NCI-H510A (cell line): ENCODE measurements around the gene FAM131A.
"Not testable (repeated sequence)": the region's sequence is repeated elsewhere in the genome, so short reads cannot be mapped to it uniquely, and the experiment has no call there.

Experiments used
- DNase-seq: peaks from one replicate; lab custom pipeline; 2025; lab: John Stamatoyannopoulos, UW

The FAM131A gene

DNA sequence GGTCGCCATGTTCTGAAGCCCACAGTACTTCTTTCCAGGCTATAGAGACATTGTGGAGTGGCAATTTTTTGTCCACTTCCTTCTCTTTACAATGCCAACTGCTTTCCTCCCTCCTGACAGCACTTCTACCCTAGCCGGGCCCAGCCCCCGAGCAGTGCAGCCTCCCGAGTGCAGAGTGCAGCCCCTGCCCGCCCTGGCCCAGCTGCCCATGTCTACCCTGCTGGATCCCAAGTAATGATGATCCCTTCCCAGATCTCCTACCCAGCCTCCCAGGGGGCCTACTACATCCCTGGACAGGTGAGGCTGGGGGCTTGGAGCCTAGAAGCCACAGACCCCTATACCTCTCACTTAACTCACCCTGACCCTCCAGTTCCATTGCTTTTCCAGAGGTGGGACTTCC, 20.2 kb upstream of the FAM131A start:
- no peak for DNase-seq

DNA sequence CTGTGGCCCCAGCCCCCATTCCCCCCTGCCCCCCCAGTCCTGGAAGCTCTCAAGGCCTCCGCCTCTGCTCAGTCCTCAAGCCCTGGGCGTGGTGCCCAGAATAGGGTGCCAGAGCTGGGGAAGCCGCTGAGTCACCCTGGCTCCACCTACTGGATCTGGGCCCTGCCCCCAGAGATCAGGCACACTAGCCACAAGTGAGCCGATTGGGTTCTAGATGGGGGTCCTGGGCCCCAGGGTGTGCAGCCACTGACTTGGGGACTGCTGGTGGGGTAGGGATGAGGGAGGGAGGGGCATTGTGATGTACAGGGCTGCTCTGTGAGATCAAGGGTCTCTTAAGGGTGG, 17.3 kb upstream of the FAM131A start:
- DNase-seq = peak; percentile 53

DNA sequence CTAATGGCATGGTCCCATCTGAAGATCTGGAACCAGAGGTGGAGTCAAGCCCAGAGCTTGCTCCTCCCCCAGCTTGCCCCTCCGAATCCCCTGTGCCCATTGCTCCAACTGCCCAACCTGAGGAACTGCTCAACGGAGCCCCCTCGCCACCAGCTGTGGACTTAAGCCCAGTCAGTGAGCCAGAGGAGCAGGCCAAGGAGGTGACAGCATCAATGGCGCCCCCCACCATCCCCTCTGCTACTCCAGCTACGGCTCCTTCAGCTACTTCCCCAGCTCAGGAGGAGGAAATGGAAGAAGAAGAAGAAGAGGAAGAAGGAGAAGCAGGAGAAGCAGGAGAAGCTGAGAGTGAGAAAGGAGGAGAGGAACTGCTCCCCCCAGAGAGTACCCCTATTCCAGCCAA, 15.7 kb upstream of the FAM131A start:
- no peak for DNase-seq

DNA sequence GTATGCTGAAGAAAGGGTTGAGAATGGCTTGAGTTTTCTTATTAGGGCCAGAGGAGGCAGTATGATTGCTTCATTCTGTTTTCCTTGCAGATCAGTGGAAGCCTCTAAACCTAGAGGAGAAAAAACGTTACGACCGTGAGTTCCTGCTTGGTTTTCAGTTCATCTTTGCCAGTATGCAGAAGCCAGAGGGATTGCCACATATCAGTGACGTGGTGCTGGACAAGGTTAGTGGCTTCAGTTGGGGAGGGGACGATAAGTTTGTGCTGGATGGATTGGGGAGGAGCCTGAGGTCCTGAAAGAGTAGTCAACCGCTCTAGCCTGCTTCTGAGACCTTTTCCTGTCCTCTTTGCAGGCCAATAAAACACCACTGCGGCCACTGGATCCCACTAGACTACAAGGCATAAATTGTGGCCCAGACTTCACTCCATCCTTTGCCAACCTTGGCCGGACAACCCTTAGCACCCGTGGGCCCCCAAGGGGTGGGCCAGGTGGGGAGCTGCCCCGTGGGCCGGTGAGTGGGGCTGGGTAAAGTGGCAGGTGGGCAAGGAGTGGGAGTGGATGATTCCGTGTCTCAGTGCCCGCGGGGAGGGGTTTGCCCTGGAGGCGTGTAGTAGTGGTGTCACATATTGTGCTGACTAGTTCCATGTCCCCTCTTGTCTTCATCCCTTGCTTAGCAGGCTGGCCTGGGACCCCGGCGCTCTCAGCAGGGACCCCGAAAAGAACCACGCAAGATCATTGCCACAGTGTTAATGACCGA, 14.5 kb upstream of the FAM131A start:
- DNase-seq = no peak

DNA sequence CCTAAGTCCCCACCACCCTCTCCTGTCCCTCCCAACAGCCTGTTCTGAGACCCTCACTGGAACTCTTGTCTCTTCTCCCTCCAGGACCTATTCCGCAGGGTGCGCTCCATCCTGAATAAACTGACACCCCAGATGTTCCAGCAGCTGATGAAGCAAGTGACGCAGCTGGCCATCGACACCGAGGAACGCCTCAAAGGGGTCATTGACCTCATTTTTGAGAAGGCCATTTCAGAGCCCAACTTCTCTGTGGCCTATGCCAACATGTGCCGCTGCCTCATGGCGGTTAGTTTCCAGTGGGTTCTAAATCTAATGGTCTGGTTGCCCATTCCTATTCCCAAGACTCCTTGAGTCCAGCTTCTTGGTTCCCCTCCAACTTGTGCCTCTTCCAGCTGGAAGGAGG, 13.7 kb upstream of the FAM131A start:
- DNase-seq = no peak

DNA sequence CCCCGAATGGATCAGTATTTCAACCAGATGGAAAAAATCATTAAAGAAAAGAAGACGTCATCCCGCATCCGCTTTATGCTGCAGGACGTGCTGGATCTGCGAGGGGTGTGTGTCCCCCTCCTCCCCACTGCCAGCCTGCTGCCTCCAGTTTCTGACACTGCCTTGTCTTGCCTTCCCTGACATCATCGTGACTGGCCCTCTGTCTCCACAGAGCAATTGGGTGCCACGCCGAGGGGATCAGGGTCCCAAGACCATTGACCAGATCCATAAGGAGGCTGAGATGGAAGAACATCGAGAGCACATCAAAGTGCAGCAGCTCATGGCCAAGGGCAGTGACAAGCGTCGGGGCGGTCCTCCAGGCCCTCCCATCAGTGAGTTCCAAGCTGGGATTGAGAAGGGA, 12.1 kb upstream of the FAM131A start:
- no peak for DNase-seq

DNA sequence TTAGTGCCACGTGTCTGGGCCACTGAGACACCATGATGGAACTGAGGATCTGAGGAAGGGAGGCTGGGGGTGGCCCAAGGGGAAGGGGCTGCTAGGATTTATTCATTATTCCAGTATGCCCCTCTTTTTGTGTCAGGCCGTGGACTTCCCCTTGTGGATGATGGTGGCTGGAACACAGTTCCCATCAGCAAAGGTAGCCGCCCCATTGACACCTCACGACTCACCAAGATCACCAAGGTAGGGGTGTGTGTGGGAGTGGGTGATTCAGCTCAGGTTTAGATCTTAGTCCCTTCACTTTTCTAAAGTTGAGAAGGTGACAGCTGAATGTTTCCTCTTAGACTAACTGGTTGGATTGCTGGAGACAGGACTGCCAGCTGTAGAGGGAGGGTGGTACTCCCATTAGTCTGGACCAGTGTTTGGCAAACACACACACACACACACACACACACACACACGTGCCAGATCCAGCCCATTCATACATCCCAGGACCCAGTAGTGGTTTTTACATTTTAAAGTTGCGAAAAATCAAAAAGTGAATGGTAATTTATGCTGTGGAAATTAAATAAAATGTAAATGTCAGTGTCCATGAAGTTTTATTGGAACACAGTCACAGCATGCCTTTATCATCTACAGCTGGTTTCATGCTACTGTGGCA, 11.6 kb upstream of the FAM131A start:
- no peak for DNase-seq

DNA sequence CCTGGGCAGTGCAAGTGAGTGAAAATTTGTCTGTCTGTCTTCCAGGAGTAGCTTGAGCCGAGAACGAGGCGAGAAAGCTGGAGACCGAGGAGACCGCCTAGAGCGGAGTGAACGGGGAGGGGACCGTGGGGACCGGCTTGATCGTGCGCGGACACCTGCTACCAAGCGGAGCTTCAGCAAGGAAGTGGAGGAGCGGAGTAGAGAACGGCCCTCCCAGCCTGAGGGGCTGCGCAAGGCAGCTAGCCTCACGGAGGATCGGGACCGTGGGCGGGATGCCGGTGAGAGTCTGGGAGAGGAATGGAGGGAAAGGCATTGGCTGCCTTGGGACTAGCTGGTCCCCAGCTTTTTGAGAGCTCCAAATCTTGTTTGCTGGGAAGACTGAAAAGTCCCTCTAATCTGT, 10.2 kb upstream of the FAM131A start:
- no peak for DNase-seq

DNA sequence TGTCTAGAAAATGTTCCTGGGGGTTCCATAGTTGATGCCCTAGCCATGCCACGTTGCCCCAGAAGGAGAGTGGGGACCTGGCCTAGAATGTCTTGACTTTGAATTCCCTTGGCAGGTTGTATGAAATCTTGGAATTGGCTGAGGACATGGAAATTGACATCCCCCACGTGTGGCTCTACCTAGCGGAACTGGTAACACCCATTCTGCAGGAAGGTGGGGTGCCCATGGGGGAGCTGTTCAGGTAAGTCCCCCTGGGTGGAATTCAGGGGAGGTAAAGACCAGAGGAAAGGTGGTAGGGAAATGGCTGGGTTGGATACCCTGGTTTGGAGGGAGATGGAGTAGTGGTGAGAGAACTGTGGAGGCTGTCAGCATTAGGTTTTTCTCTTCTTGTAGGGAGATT, 8.9 kb upstream of the FAM131A start:
- DNase-seq = no peak

DNA sequence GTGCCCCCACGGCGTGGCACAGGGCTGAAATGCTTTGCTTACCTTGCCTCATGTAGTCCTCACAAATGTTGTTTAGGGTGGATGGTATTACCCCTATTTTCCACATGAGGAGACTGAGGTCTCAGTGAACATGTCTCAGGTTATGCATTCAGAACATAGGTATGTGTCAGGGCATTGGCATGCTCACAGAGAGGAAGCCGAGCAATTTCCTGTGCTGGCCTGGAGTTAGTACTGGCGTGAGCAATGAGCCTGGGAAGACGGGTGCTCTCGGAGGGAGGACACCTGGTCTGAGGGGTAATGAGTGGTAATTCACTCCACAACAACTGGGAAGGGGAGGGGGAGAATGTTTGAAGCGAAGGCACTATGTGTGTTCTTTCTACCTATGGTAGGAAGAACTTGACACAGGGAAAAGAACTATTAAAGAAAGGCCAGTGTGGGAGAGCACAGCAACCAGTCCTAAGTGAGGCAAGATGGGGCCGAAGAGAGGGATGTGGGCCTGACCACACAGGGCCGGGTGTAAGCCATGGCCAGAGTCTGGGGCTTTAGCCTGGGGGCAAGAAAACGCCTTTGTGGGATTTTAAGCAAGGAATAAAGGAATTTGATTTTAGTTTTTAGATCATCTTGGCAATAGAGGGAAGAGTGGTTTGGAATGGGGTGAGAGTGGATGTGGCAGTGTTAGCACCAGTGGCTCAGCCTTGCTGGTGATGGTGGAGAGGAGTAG, 4.9 kb upstream of the FAM131A start:
- DNase-seq = no peak

DNA sequence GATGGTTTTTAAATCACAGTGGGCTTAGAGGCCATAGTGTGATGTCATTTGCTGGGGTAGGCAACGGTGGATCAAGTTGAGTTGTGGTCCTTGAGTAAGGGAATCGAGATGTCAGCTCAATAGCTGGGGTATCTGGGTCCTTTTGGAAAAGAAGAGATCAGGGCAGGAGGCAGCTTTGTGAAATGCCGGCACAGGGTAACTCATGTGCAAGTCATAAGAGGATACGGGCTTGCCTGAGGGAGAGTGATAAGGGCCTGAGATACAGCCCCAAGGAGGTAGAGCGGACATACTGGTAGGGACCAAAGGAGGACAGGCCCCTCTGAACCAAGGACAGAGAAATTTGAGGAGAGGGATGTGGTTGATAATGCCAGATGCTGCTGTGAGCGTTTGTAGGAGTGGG, 4.2 kb upstream of the FAM131A start:
- no peak for DNase-seq

DNA sequence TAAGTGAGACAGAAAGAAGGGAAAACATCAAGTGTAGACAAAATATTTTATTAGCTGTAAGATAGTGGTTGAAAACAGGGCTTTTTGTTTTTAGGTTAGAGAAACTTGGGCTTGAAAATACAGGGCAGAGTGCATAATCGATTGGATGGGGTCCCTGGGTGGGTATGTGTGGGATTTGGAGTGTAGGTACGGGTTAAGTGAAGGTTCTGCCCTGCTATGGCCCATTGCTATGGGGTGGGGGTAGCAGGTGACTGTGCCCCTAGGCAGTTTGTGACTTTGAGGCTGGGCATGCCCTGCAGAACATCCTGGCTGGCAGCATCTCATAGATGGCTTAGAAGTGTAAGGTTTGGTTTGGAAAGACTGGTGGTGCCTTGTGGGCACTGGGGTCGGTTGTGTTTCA, 3.7 kb upstream of the FAM131A start:
- no peak for DNase-seq

DNA sequence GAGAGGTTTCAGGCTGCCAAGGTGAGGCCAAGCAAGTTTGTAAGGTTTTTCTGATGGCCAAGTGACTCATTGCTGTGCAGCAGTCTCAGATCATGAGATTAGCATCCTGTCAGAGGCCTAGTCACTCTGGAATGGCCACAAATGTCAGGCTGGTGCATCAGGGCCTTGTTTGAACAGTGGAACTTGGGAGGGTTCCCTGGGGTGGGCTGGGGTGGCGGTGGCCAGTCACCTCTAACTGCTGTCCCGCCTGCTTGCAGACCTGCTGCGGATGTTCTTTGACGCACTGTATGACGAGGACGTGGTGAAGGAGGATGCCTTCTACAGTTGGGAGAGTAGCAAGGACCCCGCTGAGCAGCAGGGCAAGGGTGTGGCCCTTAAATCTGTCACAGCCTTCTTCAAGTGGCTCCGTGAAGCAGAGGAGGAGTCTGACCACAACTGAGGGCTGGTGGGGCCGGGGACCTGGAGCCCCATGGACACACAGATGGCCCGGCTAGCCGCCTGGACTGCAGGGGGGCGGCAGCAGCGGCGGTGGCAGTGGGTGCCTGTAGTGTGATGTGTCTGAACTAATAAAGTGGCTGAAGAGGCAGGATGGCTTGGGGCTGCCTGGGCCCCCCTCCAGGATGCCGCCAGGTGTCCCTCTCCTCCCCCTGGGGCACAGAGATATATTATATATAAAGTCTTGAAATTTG, 2.8 kb upstream of the FAM131A start:
- no peak for DNase-seq

DNA sequence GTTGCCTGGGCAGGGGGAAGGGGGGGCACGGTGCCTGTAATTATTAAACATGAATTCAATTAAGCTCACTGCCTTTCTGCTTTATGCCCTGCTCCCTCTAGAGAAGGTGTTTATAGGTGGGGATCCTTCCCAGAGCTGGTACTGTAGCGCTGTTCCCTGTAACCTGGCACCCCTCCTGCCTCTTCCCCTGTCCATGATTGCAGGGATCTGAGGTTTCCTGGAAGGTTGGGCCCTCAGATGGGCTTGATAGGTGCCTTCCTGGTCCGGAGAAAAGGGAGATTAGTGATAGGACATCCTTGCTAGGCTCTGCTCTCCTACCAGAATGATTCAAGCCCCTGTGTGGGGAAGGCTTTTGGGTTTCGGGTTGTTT, 2.1 kb upstream of the FAM131A start:
- no peak for DNase-seq

DNA sequence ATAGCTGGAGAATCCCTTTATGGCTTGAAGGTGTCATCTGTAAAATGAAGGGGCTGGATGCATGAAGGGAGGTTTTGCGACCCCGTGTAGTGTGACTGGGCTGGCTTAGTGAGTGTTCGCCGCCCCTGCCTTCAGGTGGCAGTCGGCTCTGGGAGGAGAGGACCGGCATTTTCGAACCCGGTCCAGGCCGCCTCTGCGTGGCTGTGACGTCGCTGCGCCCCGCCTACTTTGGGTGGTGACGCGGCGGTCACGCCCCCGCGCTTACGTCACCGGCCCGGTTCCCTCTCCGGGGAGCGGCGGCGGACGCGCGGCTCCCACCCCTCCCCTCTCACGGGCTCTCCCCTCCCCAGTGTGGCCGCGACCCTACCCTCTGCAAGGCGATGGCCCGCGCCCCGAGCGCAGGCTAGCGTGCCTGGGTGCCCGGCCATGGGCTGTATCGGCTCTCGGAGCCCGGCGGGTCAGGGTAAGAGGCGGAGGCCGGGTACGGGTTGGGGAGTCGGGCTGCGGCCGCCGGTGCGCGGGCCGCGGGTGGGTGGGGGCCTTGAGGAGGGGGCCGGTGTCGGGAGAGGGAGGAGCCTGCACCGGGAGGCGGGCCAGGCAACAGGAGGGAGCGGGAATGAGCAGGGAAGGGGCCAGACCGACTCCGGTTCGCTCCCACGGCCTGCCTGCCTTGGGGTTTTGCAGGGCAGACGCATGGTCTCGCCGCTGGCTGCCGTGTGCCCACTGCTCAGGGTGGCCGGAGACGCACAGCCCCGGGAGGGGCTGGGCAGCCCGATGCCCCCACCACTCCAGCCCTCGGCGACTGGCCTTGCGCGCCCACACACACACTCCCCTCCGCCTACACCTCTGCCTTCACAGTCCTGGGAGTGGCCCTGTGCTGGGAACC, 1.5 kb upstream of the FAM131A start:
- peak; percentile 56 for DNase-seq

DNA sequence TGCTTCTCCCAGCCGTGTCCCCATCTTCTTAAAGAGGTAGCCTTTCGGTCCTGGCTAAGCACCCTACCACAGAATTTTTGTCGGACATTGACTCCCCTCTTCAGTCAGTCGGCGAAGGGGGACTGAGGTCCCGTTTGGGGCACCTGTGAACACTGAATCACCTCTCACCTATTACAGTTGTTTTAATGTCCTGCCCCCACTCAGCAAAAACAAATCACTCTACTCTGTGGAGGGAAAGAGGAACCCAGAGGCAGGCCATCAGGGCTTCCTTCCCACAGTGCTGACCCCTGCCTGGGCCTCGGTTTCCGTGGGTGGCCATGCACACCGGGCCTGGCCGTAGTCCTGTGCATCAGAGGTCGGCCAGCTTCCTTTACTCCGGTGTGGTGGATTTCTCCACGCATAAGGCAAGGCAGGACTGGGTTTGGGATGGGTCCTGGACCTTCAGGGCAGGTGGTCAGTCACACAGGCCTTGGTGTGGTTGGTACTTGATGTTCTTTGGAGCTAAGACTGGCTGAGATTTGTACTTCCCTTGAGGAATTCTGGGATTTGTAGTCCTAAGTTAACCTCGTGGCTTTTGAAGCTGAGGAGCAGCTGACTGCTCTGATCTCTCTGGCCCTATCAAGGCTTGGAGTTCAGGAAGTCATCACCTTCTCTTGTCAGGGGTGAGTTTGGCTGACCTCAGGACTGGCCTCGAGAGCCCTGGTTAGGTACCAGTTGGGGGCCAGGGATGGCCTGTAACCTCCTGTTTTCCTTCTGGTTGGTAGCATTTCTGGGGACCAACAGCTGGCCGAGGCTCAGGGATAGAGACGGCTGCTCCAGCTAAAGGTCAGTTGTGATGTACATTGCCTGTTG, 627 bp upstream of the FAM131A start:
- peak; percentile 17 for DNase-seq

DNA sequence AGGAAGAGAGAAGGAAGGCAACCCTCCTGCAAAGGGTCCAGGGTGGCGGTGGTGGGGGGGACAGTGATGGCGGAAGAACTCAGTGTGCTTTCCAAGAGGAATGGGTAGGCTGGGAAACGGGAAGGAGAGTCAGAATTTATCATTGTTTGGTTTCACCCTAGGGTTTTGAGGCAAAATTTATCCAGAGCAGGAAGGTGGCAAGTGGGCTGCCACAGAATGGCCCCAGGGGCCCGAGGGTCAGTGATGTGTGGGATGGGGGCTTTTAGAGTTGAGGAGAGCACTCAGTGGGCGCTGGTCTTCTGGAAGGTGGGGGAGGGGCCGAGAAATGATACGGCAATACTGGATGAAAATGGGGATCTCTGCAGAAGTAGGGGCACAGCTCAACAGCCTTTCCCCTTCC, 581 bp downstream of the FAM131A start:
- no peak for DNase-seq

DNA sequence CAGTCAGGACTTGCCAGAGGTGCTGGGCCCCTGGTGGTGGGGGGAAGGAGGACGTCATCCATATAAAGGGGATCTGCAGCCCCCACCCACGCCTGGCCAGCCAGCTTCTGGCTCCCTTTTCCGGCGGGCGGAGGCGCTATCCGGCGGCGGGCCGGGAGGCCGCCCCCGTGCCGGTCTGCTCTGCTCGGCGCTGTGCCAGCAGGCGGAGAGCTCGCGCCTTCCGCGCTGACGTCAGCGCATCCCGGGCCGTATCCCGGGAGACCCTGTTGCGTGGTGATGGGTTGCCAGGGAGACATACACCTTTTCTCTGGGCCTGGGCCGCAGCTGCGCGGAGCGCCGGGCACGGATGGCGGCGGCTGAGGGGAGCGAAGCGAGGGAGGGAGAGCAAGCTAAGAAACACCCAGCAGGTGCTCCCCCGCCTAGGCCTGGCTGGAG, 1.1 kb downstream of the FAM131A start:
- DNase-seq = peak; percentile 91

DNA sequence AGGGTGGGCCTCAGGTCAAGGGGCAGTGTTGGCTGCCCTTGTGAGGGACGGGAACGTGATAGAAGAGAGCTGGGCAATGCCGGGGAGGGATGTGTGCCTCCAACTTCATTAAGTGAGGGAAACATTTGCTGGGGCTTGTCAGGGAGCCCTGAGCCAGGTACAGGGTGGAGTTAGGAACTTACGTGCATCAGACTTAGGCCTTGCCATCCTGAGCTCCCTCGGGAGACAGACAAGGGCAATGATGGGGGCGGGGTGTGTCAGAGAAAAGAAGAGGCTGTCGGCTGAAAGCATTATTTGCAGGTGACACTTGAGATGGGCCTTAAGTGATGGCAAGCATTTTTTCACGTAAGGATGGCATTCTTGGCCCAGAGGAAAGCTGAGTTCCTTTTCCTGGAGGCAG, 1.6 kb downstream of the FAM131A start:
- peak; percentile 36 for DNase-seq

DNA sequence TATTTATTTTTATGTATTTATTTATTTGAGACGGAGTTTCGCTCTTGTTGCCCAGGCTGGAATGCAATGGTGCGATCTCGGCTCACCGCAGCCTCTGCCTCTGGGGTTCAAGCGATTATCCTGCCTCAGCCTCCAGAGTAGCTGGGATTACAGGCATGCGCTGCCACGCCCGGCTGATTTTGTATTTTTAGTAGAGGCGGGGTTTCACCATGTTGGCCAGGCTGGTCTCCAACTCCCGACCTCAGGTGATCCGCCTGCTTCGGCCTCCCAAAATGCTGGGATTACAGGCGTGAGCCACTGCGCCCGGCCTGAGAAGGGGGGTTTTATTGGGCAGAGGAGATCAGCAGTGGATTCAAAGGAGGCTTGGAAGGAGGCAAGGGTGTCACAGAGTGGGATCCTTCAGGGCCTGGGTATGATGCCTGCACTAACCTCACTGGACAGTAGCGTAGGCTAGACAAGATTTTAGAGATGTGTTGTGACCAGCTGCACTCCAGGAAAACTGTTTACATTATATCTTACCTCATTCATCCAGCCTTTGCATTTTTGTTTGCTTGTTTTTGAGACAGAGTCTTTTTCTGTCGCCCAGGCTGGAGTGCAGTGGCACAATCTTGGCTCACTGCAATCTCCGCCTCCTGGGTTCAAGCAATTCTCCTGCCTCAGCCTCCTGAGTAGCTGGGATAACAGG, 2.2 kb downstream of the FAM131A start:
- DNase-seq = not testable (repeated sequence)
